Osteoblast (primary cell): ENCODE results near the gene CNOT11. TPM values are rescaled to one million over a fixed set of nuclear protein-coding genes. Genes with fewer than 3 reads are reported as not detected.

Experiments
- DNase-seq: peaks from one replicate; pipeline ENCODE4 v3.0.0; 2011; ENCODE audit warnings: low spot score, mixed read lengths; ENCODE audit not compliant: insufficient read length; ENCODE audit errors: missing footprints
- H2AFZ ChIP-seq: 2 replicates; pipeline ENCODE4 v1.6.0; 2011; ENCODE audit warnings: mild to moderate bottlenecking, low read length
- H3K27ac ChIP-seq: 2 replicates; pipeline ENCODE4 v1.5.1; 2011; ENCODE audit warnings: mild to moderate bottlenecking, low read depth, low read length, moderate library complexity
- H3K27me3 ChIP-seq: 2 replicates; pipeline ENCODE4 v1.6.0; 2012; ENCODE audit warnings: mild to moderate bottlenecking, control low read depth, inconsistent platforms, low read length, moderate library complexity; ENCODE audit not compliant: insufficient read depth
- H3K36me3 ChIP-seq: 2 replicates; pipeline ENCODE4 v1.5.1; 2011; ENCODE audit warnings: mild to moderate bottlenecking, low read length, control low read depth, moderate library complexity; ENCODE audit not compliant: insufficient read depth
- H3K4me1 ChIP-seq: 2 replicates; pipeline ENCODE4 v1.5.1; 2011; ENCODE audit warnings: mild to moderate bottlenecking, low read length, control low read depth, moderate library complexity; ENCODE audit not compliant: insufficient read depth
- H3K4me2 ChIP-seq: 2 replicates; pipeline ENCODE4 v1.6.0; 2011; ENCODE audit warnings: mild to moderate bottlenecking, low read length; ENCODE audit not compliant: insufficient read depth
- H3K4me3 ChIP-seq: fragments of 200-600 bp; sonication (generic); 3 replicates; pipeline ENCODE4 v1.5.1; 2012; ENCODE audit warnings: mild to moderate bottlenecking, low read length, inconsistent platforms; ENCODE audit not compliant: insufficient read depth
- H3K79me2 ChIP-seq: 2 replicates; pipeline ENCODE4 v1.6.0; 2012; ENCODE audit warnings: mild to moderate bottlenecking, low read length, control low read depth, inconsistent platforms; ENCODE audit not compliant: insufficient read depth
- H3K9me3 ChIP-seq: 2 replicates; pipeline ENCODE4 v1.5.1; 2011; ENCODE audit warnings: low read depth, low read length, control low read depth
- H4K20me1 ChIP-seq: 2 replicates; pipeline ENCODE4 v1.6.0; 2012; ENCODE audit warnings: mild to moderate bottlenecking, low read length, control low read depth; ENCODE audit not compliant: insufficient read depth
- CTCF ChIP-seq: IDR thresholded peaks from 2 replicates; pipeline ENCODE4 v1.5.1; 2011; ENCODE audit warnings: mild to moderate bottlenecking, low read depth, low read length, moderate library complexity; ENCODE audit errors: extremely low read depth
- total RNA-seq: library from RNA; depleted of rRNA; stranded (reverse); fragments of >200 nt; gene quantifications from 2 replicates; pipeline ENCODE4 v1.2.3, GENCODE V29; 2012

CNOT11 gene
- 43.4 and 45.1 TPM in 2 replicates for total RNA-seq

GRCh38 chr2:101252408-101253012 is at the start of gene CNOT11:
CNOT11 (plus strand) TSS chr2:101252886; CDS start chr2:101252965, 79 bp downstream.
- peak within 1 kb of the TSS; percentile 98 for H3K4me2 ChIP-seq
- peak within 1 kb of the TSS; percentile 77 for H3K27ac ChIP-seq
- peak within 1 kb of the TSS; percentile 97 for H3K4me3 ChIP-seq
- TF ChIP-seq CTCF: no peak
- H3K27me3 ChIP-seq: no peaks in the 10 kb centered on the region
- DNase-seq: peak; percentile 96
- peaks cover 17% of the 10 kb centered on the region for H4K20me1 ChIP-seq
- H3K9me3 ChIP-seq: no peaks in the 10 kb centered on the region
- peaks cover 4% of the 10 kb centered on the region for H3K36me3 ChIP-seq
- H3K79me2 ChIP-seq: peaks cover 42% of the 10 kb centered on the region
- H3K4me1 ChIP-seq: peaks cover 16% of the 10 kb centered on the region
- H2AFZ ChIP-seq: peak within 1 kb of the TSS; percentile 95

GRCh38 chr2:101204400-101205115 is 48.1 kb upstream of the CNOT11 start:
- DNase-seq: peak; percentile 58

GRCh38 chr2:101205521-101206479 is 46.9 kb upstream of the CNOT11 start:
- no peaks in the 10 kb centered on the region for H4K20me1 ChIP-seq
- no peaks in the 10 kb centered on the region for H3K79me2 ChIP-seq
- peak overlapping the region; percentile 61 for H3K4me3 ChIP-seq
- peak overlapping the region; percentile 90 for H2AFZ ChIP-seq
- peaks cover 4% of the 10 kb centered on the region for H3K27me3 ChIP-seq
- peak overlapping the region; percentile 79 for H3K4me2 ChIP-seq
- peak; percentile 81 for DNase-seq
- H3K9me3 ChIP-seq: no peaks in the 10 kb centered on the region
- no peaks in the 10 kb centered on the region for H3K36me3 ChIP-seq
- H3K27ac ChIP-seq: peak overlapping the region; percentile 27
- TF ChIP-seq CTCF: peak; percentile 68
- H3K4me1 ChIP-seq: no peaks in the 10 kb centered on the region

More at GRCh38 chr2:101204400-101205115, 48.1 kb upstream of the CNOT11 start:
- peak overlapping the region; percentile 79 for H3K4me2 ChIP-seq
- no peaks in the 10 kb centered on the region for H3K4me1 ChIP-seq
- no peaks in the 10 kb centered on the region for H3K79me2 ChIP-seq
- H3K27ac ChIP-seq: no peak overlapping the region
- no peaks in the 10 kb centered on the region for H3K9me3 ChIP-seq
- no peaks in the 10 kb centered on the region for H3K27me3 ChIP-seq
- H2AFZ ChIP-seq: peak overlapping the region; percentile 90
- no peaks in the 10 kb centered on the region for H3K36me3 ChIP-seq
- TF ChIP-seq CTCF: peak; percentile 43
- no peaks in the 10 kb centered on the region for H4K20me1 ChIP-seq
- H3K4me3 ChIP-seq: no peak overlapping the region
